ENCODE results near the gene ZSCAN16. TPM values are rescaled to one million over a fixed set of nuclear protein-coding genes. Genes with fewer than 3 reads are reported as not detected.

ZSCAN16 gene
- total and polyA plus RNA-seq, 9 of the 15 experiments (the other 6 are each of a cell fraction or from before 2014, with no cell fraction given) = 0.08 TPM; not detected in 8

GRCh38 chr6:28080631-28081485, 43.6 kb upstream of the ZSCAN16 start (continued):
- TF ChIP-seq CAMTA2 (CRISPR knock-in tag; conservative IDR thresholded peaks at IDR 0.05) = no peak
- TF ChIP-seq L3MBTL2 (IDR thresholded peaks at IDR 0.05) = peak; percentile 70; the same call in 1 of the 2 replicates
- TF ChIP-seq JUN (IDR thresholded peaks at IDR 0.05; ENCODE audit: borderline replicate concordance, low read depth, low read length) = peak; percentile 55; the same call in 1 of the 2 replicates
- TF ChIP-seq JUN (CRISPR knock-in tag; IDR thresholded peaks at IDR 0.05; ENCODE audit: borderline replicate concordance) = no peak
- no peak for TF ChIP-seq SP2 (IDR thresholded peaks at IDR 0.05; ENCODE audit: extremely low read depth, low read depth, low read length, poor library complexity, severe bottlenecking)
- TF ChIP-seq ERF (CRISPR knock-in tag; IDR thresholded peaks at IDR 0.05) = no peak
- peak; percentile 60; the same call in 1 of the 2 replicates for TF ChIP-seq HEY1 (CRISPR knock-in tag; IDR thresholded peaks at IDR 0.05; ENCODE audit: borderline replicate concordance)
- peak; percentile 83 for TF ChIP-seq MEF2D (tag; conservative IDR thresholded peaks at IDR 0.05; ENCODE audit: low read depth)
- TF ChIP-seq ZBTB2 (IDR thresholded peaks at IDR 0.05) = peak; percentile 70; the same call in 1 of the 2 replicates
- 0 out of 2 replicates have a peak, but pooled peaks have one; percentile 49 for TF ChIP-seq ZFPM2 (CRISPR knock-in tag; IDR thresholded peaks at IDR 0.05)
- TF ChIP-seq, protein P1, sequence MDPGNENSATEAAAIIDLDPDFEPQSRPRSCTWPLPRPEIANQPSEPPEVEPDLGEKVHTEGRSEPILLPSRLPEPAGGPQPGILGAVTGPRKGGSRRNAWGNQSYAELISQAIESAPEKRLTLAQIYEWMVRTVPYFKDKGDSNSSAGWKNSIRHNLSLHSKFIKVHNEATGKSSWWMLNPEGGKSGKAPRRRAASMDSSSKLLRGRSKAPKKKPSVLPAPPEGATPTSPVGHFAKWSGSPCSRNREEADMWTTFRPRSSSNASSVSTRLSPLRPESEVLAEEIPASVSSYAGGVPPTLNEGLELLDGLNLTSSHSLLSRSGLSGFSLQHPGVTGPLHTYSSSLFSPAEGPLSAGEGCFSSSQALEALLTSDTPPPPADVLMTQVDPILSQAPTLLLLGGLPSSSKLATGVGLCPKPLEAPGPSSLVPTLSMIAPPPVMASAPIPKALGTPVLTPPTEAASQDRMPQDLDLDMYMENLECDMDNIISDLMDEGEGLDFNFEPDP (CRISPR knock-in tag; IDR thresholded peaks at IDR 0.05) = no peak
- TF ChIP-seq NCOA2 (IDR thresholded peaks at IDR 0.05; ENCODE audit: partially characterized antibody in 2 of 2) = no peak
- 0 out of 2 replicates have a peak, but pooled peaks have one; percentile 36 for TF ChIP-seq JUNB (CRISPR knock-in tag; conservative IDR thresholded peaks at IDR 0.05)
- no peak for TF ChIP-seq ZNF121 (CRISPR knock-in tag; conservative IDR thresholded peaks at IDR 0.05)
- no peak for TF ChIP-seq HSF4 (CRISPR knock-in tag; IDR thresholded peaks at IDR 0.05; ENCODE audit: borderline replicate concordance)
- TF ChIP-seq ZNF174 (CRISPR knock-in tag; IDR thresholded peaks at IDR 0.05) = no peak
- no peak for TF ChIP-seq ZNF830 (CRISPR knock-in tag; IDR thresholded peaks at IDR 0.05)
- TF ChIP-seq NFIX (CRISPR knock-in tag; IDR thresholded peaks at IDR 0.05; ENCODE audit: low read depth) = no peak
